LNCaP clone FGC (cell line): ENCODE measurements around the gene IMP3.

Experiments used
- DNase-seq: peaks from one replicate; pipeline ENCODE4 v3.0.0-alpha.2; 2011; ENCODE audit warnings: low read depth
- H3K4me3 ChIP-seq: 2 replicates; pipeline ENCODE4 v1.5.1; 2011; ENCODE audit warnings: mild to moderate bottlenecking, low read depth, low read length, control low read depth
- CTCF ChIP-seq: IDR thresholded peaks from 2 replicates; pipeline ENCODE4 v1.5.1; 2012; ENCODE audit warnings: mild to moderate bottlenecking; ENCODE audit not compliant: control insufficient read depth, insufficient read depth; ENCODE audit errors: extremely low read depth

IMP3 gene

GRCh38 chr15:75661100-75661755 is 21.2 kb upstream of the IMP3 start:
- no peak for DNase-seq
- no peak overlapping the region for H3K4me3 ChIP-seq
- no peak for TF ChIP-seq CTCF

- no peak for DNase-seq
- TF ChIP-seq CTCF: no peak
Observed at GRCh38 chr15:75659928-75660645, 20.1 kb upstream of the IMP3 start.

GRCh38 chr15:75659141-75659771 is 19.2 kb upstream of the IMP3 start:
- DNase-seq: no peak
- H3K4me3 ChIP-seq: no peak overlapping the region
- no peak for TF ChIP-seq CTCF

More at GRCh38 chr15:75659928-75660645, 20.1 kb upstream of the IMP3 start:
- H3K4me3 ChIP-seq: no peak overlapping the region

- no peak overlapping the region for H3K4me3 ChIP-seq
- no peak for DNase-seq
- TF ChIP-seq CTCF: no peak
Observed at GRCh38 chr15:75656813-75657212, 16.8 kb upstream of the IMP3 start.

GRCh38 chr15:75656331-75656730 is 16.3 kb upstream of the IMP3 start:
- DNase-seq: no peak
- no peak overlapping the region for H3K4me3 ChIP-seq
- no peak for TF ChIP-seq CTCF

- no peak for TF ChIP-seq CTCF
- no peak for DNase-seq
- no peak overlapping the region for H3K4me3 ChIP-seq
Observed at GRCh38 chr15:75655931-75656330, 15.9 kb upstream of the IMP3 start.
